ENCODE measurements around the gene ZNF549. TPM values are rescaled to one million over a fixed set of nuclear protein-coding genes. Genes with fewer than 3 reads are reported as not detected.

The ZNF549 gene
- total and polyA plus RNA-seq, 2 of the 8 experiments (the other 6 are each of a cell fraction or from before 2014, with no cell fraction given), result 4.3 to 9.7 TPM

- no peak for TF ChIP-seq CEBPB (IDR thresholded peaks at IDR 0.05; ENCODE audit: low read depth, low read length)
Observed at GRCh38 chr19:57560049-57560491, 32.9 kb downstream of the ZNF549 start (continued).

Measured in H1 (cell line).